Tibial nerve (tissue), 4 donors: ENCODE data around the gene MKNK1. TPM values are rescaled to one million over a fixed set of nuclear protein-coding genes. Genes with fewer than 3 reads are reported as not detected.

ENCODE experiments used
- DNase-seq, 2 donors: peaks; one replicate each; pipeline ENCODE4 v3.0.0-alpha.2; 2019; ENCODE audit warnings: low spot score in 2 of 2
- H3K27ac ChIP-seq, 4 donors: fragments of 200-600 bp; sonication (generic) in 3 of 4; one replicate each; pipeline ENCODE4 v1.5.1; 2017 to 2019; ENCODE audit warnings: mild to moderate bottlenecking in 1 of 4
- H3K27me3 ChIP-seq, 2 donors: fragments of 200-600 bp; sonication (generic) in 1 of 2; one replicate each; pipeline versions ENCODE4 v1.5.1 to v1.6.0; 2017 to 2019
- H3K36me3 ChIP-seq, 3 donors: fragments of 200-600 bp; sonication (generic); one replicate each; pipeline ENCODE4 v1.5.1; 2018 to 2019
- H3K4me1 ChIP-seq, 4 donors: fragments of 200-600 bp; sonication (generic) in 3 of 4; one replicate each; pipeline ENCODE4 v1.5.1; 2017 to 2019
- H3K4me3 ChIP-seq, 4 donors: fragments of 200-600 bp; sonication (generic) in 3 of 4; one replicate each; pipeline ENCODE4 v1.5.1; 2017 to 2019; ENCODE audit warnings: mild to moderate bottlenecking in 1 of 4, moderate library complexity in 1 of 4
- H3K9me3 ChIP-seq, 4 donors: fragments of 200-600 bp; sonication (generic) in 3 of 4; one replicate each; pipeline ENCODE4 v1.5.1; 2017 to 2019
- EP300 ChIP-seq, 2 donors: sonication (generic); formaldehyde crosslinking; IDR thresholded peaks; one replicate each; pipeline ENCODE4 v1.6.1; 2017; ENCODE audit warnings: antibody characterized with exemption in 2 of 2, mild to moderate bottlenecking in 1 of 2
- POLR2A ChIP-seq, 2 donors: fragments of 450-650 bp; IDR thresholded peaks; one replicate each; pipeline ENCODE4 v1.6.1; 2017; ENCODE audit warnings: antibody characterized with exemption in 2 of 2, mild to moderate bottlenecking in 2 of 2, moderate library complexity in 2 of 2
- WGBS, 2 donors: methylation state at CpG; one replicate each; pipeline ENCODE4 v1.1.5; 2018; 5-methylcytosine and 5-hydroxymethylcytosine counted together
- total RNA-seq, 4 donors: library from RNA; depleted of rRNA; stranded (reverse); fragments of >200 nt; gene quantifications; one replicate each; pipeline ENCODE4 v1.1.0, GENCODE V29; 2016
- TF ChIP-seq, protein P1 (sequence below), 5 experiments: fragments of 200-600 bp in 3 of 5; fragments of 450-650 bp in 2 of 5; sonication (generic) in 3 of 5; IDR thresholded peaks; one replicate each; pipeline ENCODE4 v1.5.1; 2016 to 2019; ENCODE audit warnings: antibody characterized with exemption in 5 of 5, mild to moderate bottlenecking in 3 of 5, moderate library complexity in 2 of 5

Gene MKNK1
- total RNA-seq, 4 donors from 2014 or later = 52.4 to 75.0 (median 66.5) TPM

DNA sequence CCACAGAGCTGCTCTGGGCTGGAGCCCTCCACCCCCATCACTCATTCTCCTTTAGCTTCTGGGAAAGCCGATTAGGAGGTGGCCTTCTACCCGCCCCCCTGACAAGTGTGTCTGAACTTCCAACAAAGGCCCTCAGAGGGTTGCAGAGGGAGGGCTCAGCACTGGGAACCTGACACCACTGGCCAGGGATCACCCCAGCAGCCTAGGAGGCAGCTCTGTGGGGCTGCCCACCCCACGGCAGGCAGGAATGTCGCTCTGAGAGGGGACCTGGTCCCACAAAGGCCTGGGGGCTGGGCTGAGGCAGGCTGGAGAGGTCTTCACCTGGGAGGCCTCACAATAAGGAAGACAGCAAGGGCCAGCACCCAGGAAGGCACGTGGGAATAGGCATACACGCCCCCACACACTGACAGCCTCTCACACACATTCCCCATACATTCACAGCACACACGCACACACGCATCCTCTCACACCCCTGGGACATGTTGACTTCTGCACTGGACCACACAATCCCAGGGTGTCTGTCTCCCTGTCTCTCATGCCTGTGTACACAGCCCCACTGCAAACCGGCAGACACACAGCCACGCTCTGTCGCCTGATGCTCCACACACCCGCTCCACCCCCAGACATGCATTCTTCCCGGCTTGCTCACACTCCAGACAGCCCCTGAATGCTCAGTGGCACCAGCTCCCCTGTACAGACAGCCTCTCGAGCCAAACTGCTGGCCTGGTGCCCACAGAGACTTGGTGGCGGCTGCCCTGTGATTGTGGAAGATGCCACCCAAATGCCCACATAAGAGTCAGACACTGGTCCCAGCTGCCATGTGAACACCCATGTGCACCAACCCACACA lies 83.8 kb downstream of the MKNK1 start:
- TF ChIP-seq, protein P1, sequence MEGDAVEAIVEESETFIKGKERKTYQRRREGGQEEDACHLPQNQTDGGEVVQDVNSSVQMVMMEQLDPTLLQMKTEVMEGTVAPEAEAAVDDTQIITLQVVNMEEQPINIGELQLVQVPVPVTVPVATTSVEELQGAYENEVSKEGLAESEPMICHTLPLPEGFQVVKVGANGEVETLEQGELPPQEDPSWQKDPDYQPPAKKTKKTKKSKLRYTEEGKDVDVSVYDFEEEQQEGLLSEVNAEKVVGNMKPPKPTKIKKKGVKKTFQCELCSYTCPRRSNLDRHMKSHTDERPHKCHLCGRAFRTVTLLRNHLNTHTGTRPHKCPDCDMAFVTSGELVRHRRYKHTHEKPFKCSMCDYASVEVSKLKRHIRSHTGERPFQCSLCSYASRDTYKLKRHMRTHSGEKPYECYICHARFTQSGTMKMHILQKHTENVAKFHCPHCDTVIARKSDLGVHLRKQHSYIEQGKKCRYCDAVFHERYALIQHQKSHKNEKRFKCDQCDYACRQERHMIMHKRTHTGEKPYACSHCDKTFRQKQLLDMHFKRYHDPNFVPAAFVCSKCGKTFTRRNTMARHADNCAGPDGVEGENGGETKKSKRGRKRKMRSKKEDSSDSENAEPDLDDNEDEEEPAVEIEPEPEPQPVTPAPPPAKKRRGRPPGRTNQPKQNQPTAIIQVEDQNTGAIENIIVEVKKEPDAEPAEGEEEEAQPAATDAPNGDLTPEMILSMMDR (IDR thresholded peaks at IDR 0.05) = no peak
- no peak for TF ChIP-seq EP300 (IDR thresholded peaks at IDR 0.05)
- Histone ChIP-seq H3K9me3 (no peaks in the 10 kb centered on the region), H3K4me1 (peaks cover 0 to 12% (median 0%) of the 10 kb centered on the region in 4 donors), H3K4me3 (no peak overlapping the region), H3K27ac (no peak overlapping the region), H3K36me3 (no peaks in the 10 kb centered on the region), H3K27me3 (peaks cover 0 to 26% of the 10 kb centered on the region in 2 donors)
- 31 to 43% methylated on average over 11 to 14 of the region's 15 CpGs for WGBS, 2 donors
- DNase-seq = no peak

DNA sequence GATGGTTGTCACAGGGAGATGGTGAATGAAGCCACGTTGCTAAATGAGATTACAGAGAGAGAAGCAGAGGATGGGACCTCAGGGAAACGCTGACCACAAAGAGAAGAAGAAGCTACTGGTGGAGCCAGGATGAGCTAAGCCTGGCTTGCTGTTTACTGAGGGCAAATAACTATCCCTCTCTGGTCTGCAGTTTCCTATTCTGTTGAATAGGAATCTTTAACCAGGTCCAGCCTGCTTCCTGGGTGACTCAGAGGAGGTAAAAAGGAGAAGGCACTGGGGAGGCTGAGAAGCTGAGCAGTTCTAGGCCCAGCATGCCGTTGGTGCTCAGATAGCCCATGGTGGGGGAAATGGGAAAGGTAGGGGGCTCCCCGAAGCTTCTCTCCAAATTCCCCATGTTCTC lies 84.9 kb downstream of the MKNK1 start:
- no peak for DNase-seq

DNA sequence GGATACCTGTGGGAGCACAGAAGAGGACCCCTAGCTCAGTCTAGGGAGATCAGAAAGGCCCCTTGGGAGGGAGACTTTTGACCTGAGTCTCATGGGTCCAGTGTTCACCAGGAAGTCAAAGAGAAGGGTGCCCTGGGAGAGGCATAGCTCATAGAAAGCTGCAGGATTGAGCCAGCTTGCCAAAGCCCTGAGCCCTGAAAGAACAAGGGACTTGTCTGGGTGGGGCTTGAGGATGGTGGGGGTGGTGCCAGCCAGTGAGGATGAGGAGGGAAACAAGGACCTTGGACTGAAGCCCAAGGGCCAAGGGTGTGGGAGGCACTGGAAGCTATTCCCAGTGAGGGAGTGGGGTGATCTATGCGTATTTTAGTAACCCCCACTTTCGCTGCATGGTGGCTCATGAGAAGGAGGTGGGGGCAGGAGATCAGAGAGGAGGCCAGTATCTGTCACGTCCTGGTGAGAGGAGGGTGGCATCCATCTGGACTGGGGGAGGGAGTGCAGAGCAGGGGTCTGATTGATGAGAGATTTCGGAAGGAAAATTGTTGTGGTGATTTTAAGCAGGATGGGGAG lies 86.1 kb downstream of the MKNK1 start:
- TF ChIP-seq POLR2A (IDR thresholded peaks at IDR 0.05) = no peak
- TF ChIP-seq, protein P1 (IDR thresholded peaks at IDR 0.05) = no peak
- TF ChIP-seq EP300 (IDR thresholded peaks at IDR 0.05) = no peak
- Histone ChIP-seq H3K4me3 (no peak overlapping the region), H3K27me3 (peaks cover 0 to 32% of the 10 kb centered on the region in 2 donors), H3K4me1 (peaks cover 0 to 11% (median 0%) of the 10 kb centered on the region in 4 donors), H3K27ac (no peak overlapping the region), H3K36me3 (no peaks in the 10 kb centered on the region), H3K9me3 (no peaks in the 10 kb centered on the region)
- 52 to 55% methylated on average over 4 of the region's 4 CpGs for WGBS, 2 donors
- DNase-seq = no peak

More for the DNA sequence above, 84.9 kb downstream of the MKNK1 start:
- Histone ChIP-seq H3K9me3 (no peaks in the 10 kb centered on the region), H3K4me1 (peaks cover 0 to 12% (median 0%) of the 10 kb centered on the region in 4 donors), H3K27ac (no peak overlapping the region), H3K36me3 (no peaks in the 10 kb centered on the region), H3K27me3 (peaks cover 0 to 32% of the 10 kb centered on the region in 2 donors), H3K4me3 (no peak overlapping the region)
- TF ChIP-seq POLR2A (IDR thresholded peaks at IDR 0.05) (no peak), EP300 (IDR thresholded peaks at IDR 0.05) (no peak)
- TF ChIP-seq, protein P1 (IDR thresholded peaks at IDR 0.05) = no peak
- WGBS, 2 donors = 72 to 80% methylated on average over 4 of the region's 4 CpGs

DNA sequence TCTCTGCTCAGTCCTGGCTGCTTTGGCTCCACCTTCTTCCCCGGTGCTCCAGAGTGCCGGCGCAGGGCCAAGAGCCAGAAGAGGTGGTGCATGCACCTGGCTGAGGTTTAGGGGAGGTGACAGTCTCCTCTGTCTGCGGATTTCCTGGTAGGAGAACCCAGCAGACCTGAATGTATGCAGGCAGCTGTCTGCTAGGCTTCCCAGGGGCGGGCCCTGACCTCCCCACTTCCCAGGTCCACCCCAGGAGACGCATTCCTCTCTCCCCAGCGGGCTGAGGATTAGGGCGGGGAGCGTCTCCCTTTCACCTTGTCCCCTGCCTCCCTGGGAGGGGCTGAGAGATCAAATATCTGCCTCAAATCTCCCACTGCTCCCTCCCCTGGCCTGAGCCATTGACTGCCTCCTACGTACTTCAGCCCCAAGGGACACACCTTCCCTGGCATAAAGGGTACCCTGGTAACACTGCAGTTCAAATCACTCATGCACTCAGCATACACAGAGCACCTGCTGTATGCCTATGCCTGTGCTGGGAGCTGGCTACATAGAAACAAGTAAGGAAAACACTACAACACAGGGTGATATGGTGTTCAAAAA lies 87.0 kb downstream of the MKNK1 start:
- 12 to 21% methylated on average over 8 to 9 of the region's 10 CpGs for WGBS, 2 donors
- peaks cover 0 to 38% of the 10 kb centered on the region in 2 donors for H3K27me3 ChIP-seq
- H3K36me3 ChIP-seq = no peaks in the 10 kb centered on the region
- H3K27ac ChIP-seq = no peak overlapping the region
- no peak for TF ChIP-seq EP300 (IDR thresholded peaks at IDR 0.05)
- TF ChIP-seq POLR2A (IDR thresholded peaks at IDR 0.05) = no peak
- TF ChIP-seq, protein P1 (IDR thresholded peaks at IDR 0.05) = no peak
- H3K4me1 ChIP-seq = peaks cover 0 to 2% (median 0%) of the 10 kb centered on the region in 4 donors
- no peak for DNase-seq
- H3K4me3 ChIP-seq = no peak overlapping the region
- H3K9me3 ChIP-seq = no peaks in the 10 kb centered on the region
